Suprapubic skin (tissue), 3 donors: ENCODE data around the gene LRRTM4.

Experiments
- EP300 ChIP-seq: sonication (generic); formaldehyde crosslinking; IDR thresholded peaks from one replicate; pipeline ENCODE4 v1.6.1; 2017; ENCODE audit warnings: antibody characterized with exemption
- POLR2A ChIP-seq, 2 donors: fragments of 450-650 bp; IDR thresholded peaks; one replicate each; pipeline ENCODE4 v1.6.1; 2017; ENCODE audit warnings: antibody characterized with exemption in 2 of 2, mild to moderate bottlenecking in 2 of 2, moderate library complexity in 2 of 2
- TF ChIP-seq, protein P1 (sequence below), 2 donors: fragments of 200-600 bp in 1 of 2; fragments of 450-650 bp in 1 of 2; sonication (generic) in 1 of 2; IDR thresholded peaks; one replicate each; pipeline ENCODE4 v1.5.1; 2016 to 2019; ENCODE audit warnings: antibody characterized with exemption in 2 of 2, mild to moderate bottlenecking in 1 of 2, moderate library complexity in 1 of 2

DNA sequence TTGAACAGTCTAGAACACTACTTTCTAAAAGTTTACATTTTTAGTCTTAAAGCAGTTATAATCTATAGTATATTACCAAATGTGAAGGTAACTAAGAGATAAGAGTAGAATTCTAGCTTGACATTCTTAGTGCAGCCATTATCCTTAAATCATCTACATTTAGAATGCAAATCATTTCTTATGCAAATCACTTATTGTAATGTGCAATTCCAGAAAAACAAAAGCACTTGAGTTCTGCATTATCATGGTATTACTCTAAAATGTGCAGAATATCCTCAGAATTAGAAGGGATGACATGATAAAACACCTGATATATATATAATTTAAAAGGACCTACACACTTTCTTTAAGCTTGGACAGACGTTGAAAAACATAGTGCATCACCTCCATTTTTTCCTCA is 712 bp upstream of the LRRTM4 start:
- TF ChIP-seq, protein P1, sequence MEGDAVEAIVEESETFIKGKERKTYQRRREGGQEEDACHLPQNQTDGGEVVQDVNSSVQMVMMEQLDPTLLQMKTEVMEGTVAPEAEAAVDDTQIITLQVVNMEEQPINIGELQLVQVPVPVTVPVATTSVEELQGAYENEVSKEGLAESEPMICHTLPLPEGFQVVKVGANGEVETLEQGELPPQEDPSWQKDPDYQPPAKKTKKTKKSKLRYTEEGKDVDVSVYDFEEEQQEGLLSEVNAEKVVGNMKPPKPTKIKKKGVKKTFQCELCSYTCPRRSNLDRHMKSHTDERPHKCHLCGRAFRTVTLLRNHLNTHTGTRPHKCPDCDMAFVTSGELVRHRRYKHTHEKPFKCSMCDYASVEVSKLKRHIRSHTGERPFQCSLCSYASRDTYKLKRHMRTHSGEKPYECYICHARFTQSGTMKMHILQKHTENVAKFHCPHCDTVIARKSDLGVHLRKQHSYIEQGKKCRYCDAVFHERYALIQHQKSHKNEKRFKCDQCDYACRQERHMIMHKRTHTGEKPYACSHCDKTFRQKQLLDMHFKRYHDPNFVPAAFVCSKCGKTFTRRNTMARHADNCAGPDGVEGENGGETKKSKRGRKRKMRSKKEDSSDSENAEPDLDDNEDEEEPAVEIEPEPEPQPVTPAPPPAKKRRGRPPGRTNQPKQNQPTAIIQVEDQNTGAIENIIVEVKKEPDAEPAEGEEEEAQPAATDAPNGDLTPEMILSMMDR (IDR thresholded peaks at IDR 0.05) = no peak
- TF ChIP-seq EP300 = no peak
- TF ChIP-seq POLR2A (IDR thresholded peaks at IDR 0.05) = no peak
